Caki2 (cell line): Measurements from ENCODE around the gene LETM1. TPM values are rescaled to one million over a fixed set of nuclear protein-coding genes. Genes with fewer than 3 reads are reported as not detected.
A peak's percentile ranks its signal among the peaks of the same experiment; 100 is the strongest.

Experiments used
- DNase-seq: peaks from one replicate; pipeline ENCODE4 v3.0.0-alpha.2; 2015; ENCODE audit warnings: low read depth
- in situ Hi-C: cut with HindIII; loops from 2 replicates; pipeline ENCODE4 v1.10.0; 2016; ENCODE audit warnings: low sequenced_read_pairs, low pct_unique_long_range_greater_than_20kb, mixed read lengths
- total RNA-seq: library from RNA; depleted of rRNA; stranded (reverse); fragments of >200 nt; shearing (Covaris generic); gene quantifications from 2 replicates; pipeline ENCODE4 v1.2.3, GENCODE V29; 2014; ENCODE audit warnings: low replicate concordance

Gene LETM1
- total RNA-seq, 1 experiment from 2014 or later, result 28.1 TPM

- in situ Hi-C loops, result no loop called here
- DNase-seq, result no peak
Measured at GRCh38 chr4:1879485-1879884, 23.5 kb upstream of the LETM1 start.

GRCh38 chr4:1874201-1874600 lies 18.2 kb upstream of the LETM1 start:
- peak; percentile 48 for DNase-seq
- in situ Hi-C loops, result no loop called here

- in situ Hi-C loops, result no loop called here
- DNase-seq, result no peak
Measured at GRCh38 chr4:1873776-1874175, 17.8 kb upstream of the LETM1 start.

- DNase-seq, result no peak
- in situ Hi-C loops, result no loop called here
Measured at GRCh38 chr4:1873291-1873690, 17.3 kb upstream of the LETM1 start.

- in situ Hi-C loops, result no loop called here
- no peak for DNase-seq
Measured at GRCh38 chr4:1872870-1873269, 16.9 kb upstream of the LETM1 start.

GRCh38 chr4:1871471-1872021 lies 15.6 kb upstream of the LETM1 start:
- DNase-seq, result no peak

GRCh38 chr4:1870578-1871443 lies 14.9 kb upstream of the LETM1 start, which contains the start of gene NSD2:
NSD2 (plus strand) TSS chr4:1871393; CDS start chr4:1900655, 29,262 bp downstream.
- in situ Hi-C loops, result no loop called here
- peak; percentile 79 for DNase-seq

More at GRCh38 chr4:1871471-1872021, 15.6 kb upstream of the LETM1 start:
- in situ Hi-C loops, result no loop called here

- in situ Hi-C loops, result no loop called here
- DNase-seq, result peak; percentile 85
Measured at GRCh38 chr4:1870328-1870577, 14.3 kb upstream of the LETM1 start.

- no peak for DNase-seq
- in situ Hi-C loops, result no loop called here
Measured at GRCh38 chr4:1869530-1870327, 13.8 kb upstream of the LETM1 start.

GRCh38 chr4:1868912-1869311 lies 13.0 kb upstream of the LETM1 start:
- no peak for DNase-seq
- in situ Hi-C loops, result no loop called here

- no peak for DNase-seq
- in situ Hi-C loops, result no loop called here
Measured at GRCh38 chr4:1868293-1868692, 12.3 kb upstream of the LETM1 start.

GRCh38 chr4:1866189-1866661 lies 10.3 kb upstream of the LETM1 start:
- in situ Hi-C loops, result no loop called here
- no peak for DNase-seq

GRCh38 chr4:1864076-1865008 lies 8.4 kb upstream of the LETM1 start:
- in situ Hi-C loops, result no loop called here
- no peak for DNase-seq

GRCh38 chr4:1863297-1864033 lies 7.5 kb upstream of the LETM1 start:
- DNase-seq, result no peak
- in situ Hi-C loops, result no loop called here

- DNase-seq, result no peak
- in situ Hi-C loops, result no loop called here
Measured at GRCh38 chr4:1862961-1863296, 7.0 kb upstream of the LETM1 start.

- in situ Hi-C loops, result no loop called here
- DNase-seq, result no peak
Measured at GRCh38 chr4:1862055-1862911, 6.3 kb upstream of the LETM1 start.

GRCh38 chr4:1859389-1859753 lies 3.4 kb upstream of the LETM1 start:
- in situ Hi-C loops, result no loop called here

More at GRCh38 chr4:1859389-1859753, 3.4 kb upstream of the LETM1 start:
- no peak for DNase-seq
